GM10266 (cell line): Measurements from ENCODE around the gene REEP1.

Experiments
- DNase-seq: peaks from one replicate; pipeline ENCODE4 v3.0.0; 2012; ENCODE audit errors: extremely low spot score
- TF ChIP-seq, protein P1 (sequence below): IDR thresholded peaks from 2 replicates; pipeline ENCODE4 v1.5.1; 2012; ENCODE audit warnings: mild to moderate bottlenecking, low read depth; ENCODE audit not compliant: control insufficient read depth, insufficient read depth; ENCODE audit errors: missing control alignments

The REEP1 gene

DNA sequence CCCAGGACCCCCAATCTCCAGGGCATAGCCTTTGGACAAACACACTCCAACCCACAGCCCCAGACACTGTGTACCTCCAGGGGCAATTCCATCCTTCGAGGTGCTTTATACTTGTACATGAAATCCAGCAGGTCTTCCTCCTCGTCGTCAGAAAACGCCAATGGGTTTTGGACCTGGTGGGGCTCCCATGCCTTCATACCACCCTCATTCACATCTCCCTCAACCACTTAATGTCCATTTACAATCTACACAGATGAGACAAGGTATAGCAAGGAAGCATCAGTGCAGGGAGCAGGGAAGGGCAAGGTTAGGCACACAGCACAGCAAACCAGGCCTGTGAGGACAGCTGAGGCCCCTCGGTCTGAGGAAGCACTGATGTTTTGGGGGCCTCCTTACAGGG is 117.5 kb downstream of the REEP1 start:
- no peak for DNase-seq
- TF ChIP-seq, protein P1, sequence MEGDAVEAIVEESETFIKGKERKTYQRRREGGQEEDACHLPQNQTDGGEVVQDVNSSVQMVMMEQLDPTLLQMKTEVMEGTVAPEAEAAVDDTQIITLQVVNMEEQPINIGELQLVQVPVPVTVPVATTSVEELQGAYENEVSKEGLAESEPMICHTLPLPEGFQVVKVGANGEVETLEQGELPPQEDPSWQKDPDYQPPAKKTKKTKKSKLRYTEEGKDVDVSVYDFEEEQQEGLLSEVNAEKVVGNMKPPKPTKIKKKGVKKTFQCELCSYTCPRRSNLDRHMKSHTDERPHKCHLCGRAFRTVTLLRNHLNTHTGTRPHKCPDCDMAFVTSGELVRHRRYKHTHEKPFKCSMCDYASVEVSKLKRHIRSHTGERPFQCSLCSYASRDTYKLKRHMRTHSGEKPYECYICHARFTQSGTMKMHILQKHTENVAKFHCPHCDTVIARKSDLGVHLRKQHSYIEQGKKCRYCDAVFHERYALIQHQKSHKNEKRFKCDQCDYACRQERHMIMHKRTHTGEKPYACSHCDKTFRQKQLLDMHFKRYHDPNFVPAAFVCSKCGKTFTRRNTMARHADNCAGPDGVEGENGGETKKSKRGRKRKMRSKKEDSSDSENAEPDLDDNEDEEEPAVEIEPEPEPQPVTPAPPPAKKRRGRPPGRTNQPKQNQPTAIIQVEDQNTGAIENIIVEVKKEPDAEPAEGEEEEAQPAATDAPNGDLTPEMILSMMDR: no peak

DNA sequence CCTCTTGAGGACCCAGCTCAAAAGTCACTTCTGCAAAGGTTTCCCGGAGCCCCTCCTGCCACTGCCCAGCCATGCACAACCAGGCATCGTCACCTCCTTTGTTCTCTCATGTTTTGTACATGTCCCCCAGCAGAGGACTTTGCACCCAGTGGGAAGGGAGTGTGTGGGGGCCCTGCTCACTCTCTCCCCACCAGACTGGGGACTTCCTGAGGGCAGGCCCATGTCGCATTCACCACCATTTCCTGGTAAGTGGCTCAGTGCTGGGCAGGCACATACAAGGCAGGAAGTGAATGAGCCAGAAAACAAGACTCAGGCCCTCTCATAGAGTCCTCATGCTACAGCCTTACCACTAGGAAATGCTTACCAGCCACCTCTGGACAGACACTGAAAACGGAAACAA is 119.3 kb downstream of the REEP1 start:
- TF ChIP-seq, protein P1: no peak
- DNase-seq: no peak

DNA sequence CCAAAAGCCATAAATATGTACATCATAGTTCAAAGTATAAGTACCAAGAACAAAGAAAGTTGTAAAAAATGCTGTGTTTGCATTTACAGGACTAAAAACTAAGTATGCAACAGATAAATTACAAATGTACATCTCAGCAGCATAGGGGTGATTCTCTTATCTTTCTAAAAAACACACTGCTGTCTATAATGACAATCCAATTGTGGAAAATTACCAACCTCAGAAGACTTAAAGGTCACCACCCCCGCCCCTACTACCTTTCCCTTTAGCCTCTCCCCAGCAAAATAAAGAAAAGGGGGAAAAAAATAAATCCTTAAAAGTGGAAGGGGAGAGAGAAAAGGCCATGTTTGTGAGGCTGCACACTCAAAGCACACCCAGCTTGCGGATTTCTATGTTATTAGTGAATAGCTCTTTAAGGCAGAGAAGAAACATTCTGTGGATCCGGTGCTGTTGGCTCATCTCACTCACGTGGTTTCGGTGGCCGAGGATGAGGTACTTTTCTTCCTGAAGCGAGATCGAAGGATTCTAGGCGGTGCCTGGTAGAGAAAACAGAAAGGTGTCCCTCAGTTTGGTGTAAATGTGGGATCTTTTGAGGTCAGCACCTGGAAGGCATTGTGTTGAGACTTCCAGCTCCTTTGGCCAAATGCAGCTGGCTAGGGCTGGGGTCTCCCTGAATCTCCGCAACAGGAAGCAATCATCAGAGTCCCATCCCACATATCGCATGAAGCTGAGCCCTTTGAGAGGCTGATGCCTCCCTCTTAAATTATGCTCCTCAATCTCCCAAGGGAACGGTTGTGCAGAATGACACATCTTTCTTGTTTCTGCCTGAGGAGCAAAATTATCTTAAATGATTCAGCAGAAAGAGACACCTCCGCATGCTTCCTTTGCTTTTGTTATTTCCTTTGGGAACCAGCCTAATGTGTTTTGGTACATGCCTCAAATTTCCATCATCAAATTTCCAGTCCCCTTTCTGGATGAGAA is 120.6 kb downstream of the REEP1 start:
- TF ChIP-seq, protein P1: no peak
- DNase-seq: no peak

DNA sequence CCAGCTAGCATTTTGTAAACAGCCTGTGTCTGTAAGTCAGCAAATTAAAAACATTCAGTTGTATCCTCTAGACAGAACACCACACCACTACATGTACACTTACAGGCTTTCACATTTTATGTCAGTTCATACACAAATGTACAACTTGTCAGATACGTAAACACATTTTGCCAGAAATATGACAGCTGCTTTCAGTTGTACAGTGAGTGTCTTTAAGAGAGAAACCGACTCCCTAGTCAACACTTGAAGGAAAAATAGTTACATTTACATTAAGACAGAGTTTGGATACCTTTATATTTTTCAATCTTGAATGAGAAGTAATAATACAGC is 123.0 kb downstream of the REEP1 start:
- DNase-seq: no peak
- TF ChIP-seq, protein P1: no peak

DNA sequence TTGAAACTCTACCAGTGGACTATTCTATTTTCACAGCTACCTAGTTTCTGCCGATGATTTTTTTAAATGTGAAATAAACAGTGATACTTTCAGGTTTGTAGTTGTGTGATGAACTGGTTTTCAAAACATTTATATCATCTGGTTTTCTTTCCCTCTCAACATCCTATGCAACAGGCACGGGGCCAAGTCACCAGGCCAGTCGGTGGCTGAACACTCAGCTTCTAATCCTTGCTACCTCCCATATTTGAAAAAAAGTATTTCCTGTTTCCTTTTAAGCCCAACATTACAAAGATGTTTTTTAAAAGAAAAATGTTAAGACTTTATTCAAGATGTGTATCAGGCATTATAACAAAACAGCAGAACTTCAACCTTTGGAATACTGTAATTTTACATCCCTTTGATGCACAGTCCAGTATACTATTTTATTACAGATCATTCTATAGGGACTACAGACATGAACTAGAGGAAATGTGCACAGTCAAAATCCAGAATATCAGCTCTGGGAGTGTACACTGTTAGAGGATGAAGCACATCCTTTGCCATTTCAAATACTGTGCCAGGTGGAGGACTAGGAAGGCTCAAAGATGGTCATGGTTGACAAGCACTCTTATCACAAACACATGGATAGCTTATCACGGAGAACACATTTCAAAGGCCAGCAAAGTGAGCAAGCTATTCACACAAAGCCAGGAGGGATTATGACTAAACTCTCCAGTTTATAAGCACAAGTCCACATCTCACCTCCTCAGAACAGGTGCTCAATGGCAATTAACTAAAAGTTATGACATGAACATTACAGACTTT is 123.5 kb downstream of the REEP1 start:
- TF ChIP-seq, protein P1: no peak
- no peak for DNase-seq

DNA sequence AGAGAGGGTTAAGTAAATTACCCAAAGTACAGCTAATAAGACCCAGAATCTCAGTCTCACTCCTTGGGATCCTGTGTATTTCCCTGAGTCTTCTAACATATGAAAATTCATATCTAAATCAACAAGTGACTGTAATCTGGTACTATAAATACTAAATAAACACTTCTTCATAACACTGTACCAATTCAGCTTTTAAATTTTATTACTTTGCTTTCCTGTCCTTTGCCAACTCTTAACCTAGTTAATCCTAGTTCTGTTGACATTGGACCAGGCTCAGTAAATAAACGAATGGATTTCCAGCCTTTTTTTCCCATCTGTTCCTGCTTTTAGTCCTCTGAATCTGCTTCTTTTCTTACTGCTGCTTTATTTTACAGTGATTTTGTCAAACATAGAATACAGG is 124.4 kb downstream of the REEP1 start:
- no peak for DNase-seq
- TF ChIP-seq, protein P1: no peak
